Measurements from ENCODE around the gene DCST2. TPM values are rescaled to one million over a fixed set of nuclear protein-coding genes. Genes with fewer than 3 reads are reported as not detected.
A peak's percentile ranks its signal among the peaks of the same experiment; 100 is the strongest.

DCST2 gene
- polyA plus RNA-seq, 2 of the 4 experiments (the other 2 are of a cell fraction): 0.23 to 1.0 TPM

DNA sequence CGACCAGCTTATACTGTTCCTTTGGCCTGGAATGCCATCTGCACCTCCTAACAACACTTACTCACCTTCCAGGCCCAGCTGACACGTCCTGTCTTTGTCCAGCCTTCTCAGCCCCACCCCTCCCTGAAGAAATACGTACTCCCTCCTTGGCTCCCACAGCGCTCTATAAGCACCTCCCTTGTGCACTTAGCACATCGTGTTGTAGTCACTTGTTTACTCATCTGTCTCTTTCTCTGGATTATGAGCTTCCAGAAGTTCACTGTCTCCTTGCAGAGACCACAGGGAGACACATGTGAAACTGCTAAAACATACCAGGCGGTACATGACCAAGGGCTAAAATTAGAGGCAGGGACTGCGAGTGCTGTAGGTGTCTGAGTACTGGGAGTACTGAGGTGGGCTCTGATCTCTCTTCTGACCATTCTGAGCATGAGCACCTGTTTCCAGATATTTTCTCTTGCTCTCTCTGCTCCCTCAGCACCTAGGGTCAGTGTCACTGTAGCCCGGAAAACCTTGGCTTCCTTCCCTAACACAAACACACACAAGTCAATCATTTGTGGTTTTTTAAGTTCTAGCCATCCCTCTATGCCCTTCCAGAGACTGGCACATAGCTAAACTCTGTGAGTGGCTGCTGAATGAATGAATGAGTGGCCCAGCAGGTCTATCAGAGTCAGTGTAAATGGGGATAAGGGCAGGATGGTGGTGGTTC lies 5.2 kb upstream of the DCST2 start:
- peak overlapping the region; percentile 45 for H3K4me2 ChIP-seq
- H3K9me3 ChIP-seq: no peaks in the 10 kb centered on the region
- ChIA-PET CTCF (interaction anchor here (1.4 to 1.8 kb wide), 2 partner anchors 46 to 134 kb away, joined by 3 to 4 read pairs; partner anchors contain the start of gene KRTCAP2), POLR2A (interaction anchor here (0.9 kb wide), 1 partner anchor 12 kb away, joined by 3 read pairs; the partner anchor contains the start of gene ADAM15)
- no peak overlapping the region for H3K4me3 ChIP-seq
- TF ChIP-seq MAZ (IDR thresholded peaks at IDR 0.05; ENCODE audit: borderline replicate concordance, low read depth, low read length) (no peak), BHLHE40 (IDR thresholded peaks at IDR 0.05; ENCODE audit: low read depth, low read length) (no peak), MYC (IDR thresholded peaks at IDR 0.05; ENCODE audit: borderline replicate concordance, low read length) (no peak), RFX5 (IDR thresholded peaks at IDR 0.05) (no peak), GATA3 (IDR thresholded peaks at IDR 0.05; ENCODE audit: borderline replicate concordance) (no peak)
- H3K4me1 ChIP-seq: peaks cover 28% of the 10 kb centered on the region
- FAIRE-seq (no peak), ATAC-seq (peak; percentile 60 to 78), DNase-seq (ENCODE audit: low read depth in 1 of 2, low spot score in 1 of 2) (peak in 1 of 2 experiments; percentile 77)
- WGBS (ENCODE audit: missing lambda C conversion rate): 22% methylated on average over 8 of the region's 8 CpGs
- peak overlapping the region; percentile 26 to 66; a peak in 5 of 6 replicates for H3K27ac ChIP-seq

DNA sequence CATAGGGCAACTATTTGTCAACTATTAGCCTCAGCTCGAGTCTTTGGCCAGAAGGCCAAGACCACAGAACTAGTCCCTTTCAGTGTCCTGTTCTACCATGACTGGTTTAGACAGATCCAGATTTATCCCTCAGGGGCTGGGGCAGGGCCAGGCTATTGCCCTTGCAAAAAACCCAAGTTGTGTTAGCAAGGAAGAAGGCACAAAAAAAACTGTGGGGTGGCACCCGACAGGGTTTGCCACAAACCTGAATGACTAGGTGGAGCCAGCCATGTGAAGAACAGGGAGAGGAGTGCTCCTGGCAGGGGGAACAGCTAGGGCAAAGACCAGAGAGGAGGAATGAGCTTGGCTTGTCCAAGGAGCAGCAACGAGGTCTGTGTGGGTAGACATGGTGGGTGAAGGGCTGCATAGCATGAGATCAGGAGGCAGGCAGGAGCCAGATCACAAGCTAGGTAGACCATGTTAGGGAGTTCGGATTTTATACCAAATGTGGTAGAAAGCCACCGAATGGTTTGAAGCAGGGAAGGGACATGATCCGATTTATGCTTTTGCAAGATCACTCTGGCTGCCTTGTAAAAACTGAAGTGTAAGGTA lies 4.4 kb upstream of the DCST2 start:
- WGBS (ENCODE audit: missing lambda C conversion rate): 79% methylated on average over 6 of the region's 6 CpGs
- peak overlapping the region; percentile 45 for H3K4me2 ChIP-seq
- no peak for DNase-seq (ENCODE audit: low read depth in 1 of 2, low spot score in 1 of 2)

GRCh38 chr1:155037043-155037442 lies 3.5 kb upstream of the DCST2 start:
- no peak for TF ChIP-seq E2F6 (IDR thresholded peaks at IDR 0.05; ENCODE audit: borderline replicate concordance, low read depth)
- TF ChIP-seq MAZ (IDR thresholded peaks at IDR 0.05; ENCODE audit: borderline replicate concordance, low read depth, low read length): no peak
- TF ChIP-seq NR3C1 (IDR thresholded peaks at IDR 0.05): no peak
- TF ChIP-seq MAFK (IDR thresholded peaks at IDR 0.05; ENCODE audit: partially characterized antibody): no peak
- TF ChIP-seq CHD2 (IDR thresholded peaks at IDR 0.05; ENCODE audit: low read length, partially characterized antibody): no peak
- TF ChIP-seq EHMT2 (IDR thresholded peaks at IDR 0.05; ENCODE audit: low read depth): no peak
- TF ChIP-seq ESRRA (IDR thresholded peaks at IDR 0.05; ENCODE audit: borderline replicate concordance, low read length): no peak
- TF ChIP-seq EHF (CRISPR knock-in tag; IDR thresholded peaks at IDR 0.05): no peak
- no peak for TF ChIP-seq CBX8 (IDR thresholded peaks at IDR 0.05)
- no peak for TF ChIP-seq MYC (IDR thresholded peaks at IDR 0.05; ENCODE audit: borderline replicate concordance, low read length)
- TF ChIP-seq POLR2A (IDR thresholded peaks at IDR 0.05; ENCODE audit: low read length): no peak
- TF ChIP-seq, protein P1, sequence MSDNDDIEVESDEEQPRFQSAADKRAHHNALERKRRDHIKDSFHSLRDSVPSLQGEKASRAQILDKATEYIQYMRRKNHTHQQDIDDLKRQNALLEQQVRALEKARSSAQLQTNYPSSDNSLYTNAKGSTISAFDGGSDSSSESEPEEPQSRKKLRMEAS (IDR thresholded peaks at IDR 0.05): no peak
- no peak for TF ChIP-seq BCL3 (IDR thresholded peaks at IDR 0.05)
- TF ChIP-seq CTCF (IDR thresholded peaks at IDR 0.05): no peak
- TF ChIP-seq TFCP2L1 (CRISPR knock-in tag; IDR thresholded peaks at IDR 0.05): no peak
- TF ChIP-seq TP53 (CRISPR knock-in tag; IDR thresholded peaks at IDR 0.05): no peak
- ChIA-PET POLR2A (no interaction called here), CTCF (no interaction called here)
- Histone ChIP-seq H3K4me1 (peaks cover 20% of the 10 kb centered on the region), H3K4me3 (no peak overlapping the region), H3K27ac (peak overlapping the region in 1 of 2 experiments; percentile 62; a peak in 1 of 6 replicates), H3K9me3 (no peaks in the 10 kb centered on the region), H3K4me2 (no peak overlapping the region)
- no peak for ATAC-seq
- no peak for FAIRE-seq
- no peak for DNase-seq (ENCODE audit: low read depth in 1 of 2, low spot score in 1 of 2)
- WGBS (ENCODE audit: missing lambda C conversion rate): 89% methylated on average over 3 of the region's 3 CpGs

More for the DNA sequence above, 4.4 kb upstream of the DCST2 start:
- ATAC-seq: no peak
- ChIA-PET CTCF (interaction anchor here (1.4 to 1.8 kb wide), 2 partner anchors 47 to 135 kb away, joined by 3 to 4 read pairs; partner anchors contain the start of gene KRTCAP2), POLR2A (interaction anchor here (0.9 kb wide), 1 partner anchor 13 kb away, joined by 3 read pairs; the partner anchor contains the start of gene ADAM15)
- H3K27ac ChIP-seq: peak overlapping the region; percentile 26 to 62; a peak in 3 of 6 replicates
- H3K9me3 ChIP-seq: no peaks in the 10 kb centered on the region
- TF ChIP-seq CHD2 (IDR thresholded peaks at IDR 0.05; ENCODE audit: low read length, partially characterized antibody) (no peak), FOXS1 (CRISPR knock-in tag; IDR thresholded peaks at IDR 0.05) (no peak), BCL3 (IDR thresholded peaks at IDR 0.05) (no peak), KDM5A (IDR thresholded peaks at IDR 0.05) (no peak), HEYL (CRISPR knock-in tag; IDR thresholded peaks at IDR 0.05) (no peak), FOSB (CRISPR knock-in tag; IDR thresholded peaks at IDR 0.05) (no peak), RAD21 (conservative IDR thresholded peaks at IDR 0.05 in 1 of 2, IDR thresholded peaks at IDR 0.05 in 1 of 2) (no peak), HOXB13 (CRISPR knock-in tag; IDR thresholded peaks at IDR 0.05; ENCODE audit: low read depth) (no peak), MAZ (IDR thresholded peaks at IDR 0.05; ENCODE audit: borderline replicate concordance, low read depth, low read length) (no peak)
- TF ChIP-seq, protein P2, sequence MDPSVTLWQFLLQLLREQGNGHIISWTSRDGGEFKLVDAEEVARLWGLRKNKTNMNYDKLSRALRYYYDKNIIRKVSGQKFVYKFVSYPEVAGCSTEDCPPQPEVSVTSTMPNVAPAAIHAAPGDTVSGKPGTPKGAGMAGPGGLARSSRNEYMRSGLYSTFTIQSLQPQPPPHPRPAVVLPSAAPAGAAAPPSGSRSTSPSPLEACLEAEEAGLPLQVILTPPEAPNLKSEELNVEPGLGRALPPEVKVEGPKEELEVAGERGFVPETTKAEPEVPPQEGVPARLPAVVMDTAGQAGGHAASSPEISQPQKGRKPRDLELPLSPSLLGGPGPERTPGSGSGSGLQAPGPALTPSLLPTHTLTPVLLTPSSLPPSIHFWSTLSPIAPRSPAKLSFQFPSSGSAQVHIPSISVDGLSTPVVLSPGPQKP (IDR thresholded peaks at IDR 0.05; ENCODE audit: low read depth, low read length): no peak
- peaks cover 20% of the 10 kb centered on the region for H3K4me1 ChIP-seq
- FAIRE-seq: no peak
- H3K4me3 ChIP-seq: no peak overlapping the region

Data from A549 (cell line).